ENCODE results near the gene LRMDA.

LRMDA gene

GRCh38 chr10:75852851-75853484 lies 421.5 kb downstream of the LRMDA start:
- no peak for DNase-seq

DNA sequence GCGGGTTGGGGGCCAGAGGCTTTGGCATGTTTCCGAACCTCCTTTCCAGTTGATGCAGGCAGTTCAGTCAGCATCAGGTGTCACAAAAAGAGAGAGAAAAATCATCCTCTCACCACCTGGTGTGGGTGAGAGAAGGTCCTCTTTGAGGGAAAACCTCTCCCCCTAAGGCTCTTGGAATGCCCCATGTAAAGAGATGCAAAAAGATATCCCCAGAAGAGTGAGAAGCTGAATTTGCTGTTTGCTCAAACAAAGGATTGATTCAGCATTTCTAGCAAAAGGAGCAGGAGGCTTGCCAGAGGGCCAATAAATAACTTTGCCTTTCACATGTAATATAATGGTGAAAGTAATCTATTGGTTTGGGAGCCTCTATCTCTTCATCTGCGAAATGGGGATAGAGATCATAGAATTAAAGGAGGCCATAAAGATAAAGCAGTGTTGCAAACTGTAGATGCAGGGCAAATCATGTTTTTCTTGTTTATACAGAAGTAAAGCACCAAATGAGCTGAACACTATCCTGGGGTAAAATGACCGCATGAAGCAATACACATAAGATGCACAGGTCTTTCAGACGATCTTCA lies 425.9 kb downstream of the LRMDA start:
- no peak for DNase-seq

- no peak for DNase-seq
Measured at GRCh38 chr10:75857896-75858295, 426.5 kb downstream of the LRMDA start.

- no peak for DNase-seq
Measured at GRCh38 chr10:75858339-75858738, 426.9 kb downstream of the LRMDA start.

- no peak for DNase-seq
Measured at GRCh38 chr10:75859141-75859540, 427.7 kb downstream of the LRMDA start.

DNA sequence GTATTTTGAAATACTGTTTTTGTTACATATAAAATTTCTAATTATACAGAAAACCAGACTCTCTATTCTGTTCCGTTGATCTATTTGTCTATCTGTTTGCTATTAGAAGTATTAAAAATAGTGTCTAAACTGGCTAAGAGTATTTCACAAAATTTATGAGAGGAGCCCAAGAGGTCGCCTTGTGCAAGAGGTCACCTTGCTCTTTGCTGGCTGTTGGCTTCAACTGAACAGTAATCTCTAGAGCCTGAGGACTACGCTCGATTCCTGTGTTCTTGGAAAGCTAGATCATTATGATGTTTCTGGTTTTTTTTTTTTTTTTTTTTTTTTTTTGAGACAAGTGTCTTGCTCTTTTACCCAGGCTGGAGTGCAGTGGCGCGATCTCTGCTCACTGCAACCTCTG lies 428.6 kb downstream of the LRMDA start:
- no peak for DNase-seq

DNA sequence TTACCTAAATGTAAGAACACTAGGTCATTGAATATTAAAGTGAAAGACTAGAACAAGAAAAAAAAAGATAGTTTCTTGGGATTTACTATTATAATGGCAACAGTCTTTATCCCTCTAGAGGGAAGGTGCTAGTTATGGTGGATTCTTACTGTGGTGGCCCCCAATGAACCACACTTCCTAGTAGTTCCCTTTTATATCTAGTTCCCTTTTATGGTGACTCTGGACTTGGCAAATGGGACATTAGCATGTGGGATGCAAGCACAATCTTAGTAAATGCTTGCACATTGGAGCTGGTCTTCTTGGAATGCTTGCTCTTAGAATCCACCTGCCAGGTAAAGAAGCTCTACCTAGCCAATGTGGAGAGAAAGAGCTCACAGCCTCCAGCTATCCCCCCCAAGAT lies 430.2 kb downstream of the LRMDA start:
- DNase-seq, result no peak

DNA sequence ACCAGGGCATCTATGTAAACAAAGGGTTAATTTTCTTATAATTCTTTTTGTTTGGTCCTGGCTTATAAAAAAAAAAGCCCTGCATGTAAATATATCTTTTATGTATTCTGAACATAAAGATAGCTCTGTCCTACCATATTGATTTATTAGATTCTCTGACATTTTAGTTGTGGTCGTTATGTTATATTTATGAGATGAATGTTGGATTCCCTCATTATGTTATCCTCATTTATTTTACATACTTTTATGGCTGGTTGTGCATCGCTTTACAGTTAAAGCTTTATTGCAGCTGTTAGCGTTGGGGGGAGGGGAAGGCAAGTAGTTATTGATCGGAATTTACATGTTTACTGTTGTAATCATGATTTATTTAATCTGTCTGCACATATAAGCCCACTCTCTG lies 431.5 kb downstream of the LRMDA start:
- DNase-seq, result no peak

- DNase-seq, result no peak
Measured at GRCh38 chr10:75864717-75865116, 433.3 kb downstream of the LRMDA start.

DNA sequence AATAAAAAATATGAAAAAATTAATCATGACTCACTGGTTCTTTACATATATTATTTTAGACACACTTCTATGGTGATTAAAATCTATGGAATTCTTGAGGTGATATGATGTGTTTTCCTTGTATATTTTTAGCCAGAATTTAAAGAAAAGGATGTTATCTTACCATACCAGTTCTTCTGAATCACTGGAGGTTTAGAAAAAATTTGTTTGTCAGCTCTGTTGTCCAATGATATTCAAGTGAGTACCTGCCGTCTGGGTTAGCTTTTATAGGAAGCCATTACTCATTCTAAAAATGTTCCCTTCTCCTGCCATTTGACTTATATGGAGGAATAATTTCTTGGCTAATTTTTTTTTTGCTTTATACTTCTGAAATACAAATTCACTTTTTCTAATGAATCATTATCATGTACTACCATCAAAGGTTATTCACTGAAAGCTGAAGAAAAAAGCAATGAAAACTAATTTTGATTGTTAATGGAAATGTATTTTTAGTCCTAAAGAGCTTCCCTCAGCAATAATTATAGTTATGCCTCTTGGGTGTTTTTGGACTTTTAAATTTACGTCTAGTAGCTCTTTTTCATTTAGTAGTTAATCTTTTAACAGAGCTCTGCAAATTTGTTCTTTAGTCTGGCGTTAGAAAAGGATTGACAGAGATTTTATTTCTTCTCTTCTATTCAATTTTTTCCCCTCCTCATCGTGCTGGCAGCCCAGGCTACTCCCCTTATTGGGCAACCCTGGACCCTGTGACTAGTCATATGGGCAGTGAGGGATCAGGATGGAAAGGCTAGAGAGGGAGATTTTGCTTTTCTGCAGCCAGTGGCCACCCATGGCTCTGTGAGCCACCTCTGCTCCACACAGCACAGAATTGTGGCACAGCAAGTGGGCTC lies 434.2 kb downstream of the LRMDA start:
- no peak for DNase-seq

DNA sequence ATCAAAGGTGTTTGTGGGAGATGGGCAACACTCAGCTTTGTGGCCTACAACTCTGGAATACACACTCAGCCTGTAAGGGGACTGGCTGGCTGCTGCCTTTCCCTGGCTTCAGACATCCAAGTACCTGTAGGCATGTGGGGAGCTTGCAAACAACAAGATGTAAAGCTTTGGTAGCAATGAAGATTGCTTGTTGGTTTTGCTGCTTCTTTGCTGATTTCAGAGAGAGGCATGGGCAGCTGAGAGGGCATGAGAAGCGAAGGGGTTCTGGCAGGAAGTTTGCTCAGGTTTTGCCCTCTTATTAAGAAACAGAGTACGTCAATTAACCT lies 434.8 kb downstream of the LRMDA start:
- no peak for DNase-seq

DNA sequence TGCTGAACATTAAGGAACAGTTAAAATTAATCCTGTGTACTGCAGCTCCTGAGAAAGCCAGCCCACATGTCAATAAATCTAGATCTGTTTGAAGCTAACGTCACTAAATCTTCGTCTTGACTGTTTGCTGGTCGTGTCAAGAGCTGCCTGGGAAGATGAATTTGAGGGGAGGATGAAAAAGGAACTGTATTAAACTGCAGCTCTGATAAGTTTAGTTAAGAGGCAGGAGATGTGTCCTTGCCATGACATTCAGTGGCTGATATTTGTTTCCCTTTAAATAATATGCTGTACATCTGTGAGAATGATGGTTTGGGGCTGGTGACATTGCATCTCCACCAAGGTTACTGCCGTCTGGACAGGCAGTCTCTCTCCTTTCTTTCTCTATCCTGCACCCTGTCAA lies 435.3 kb downstream of the LRMDA start:
- DNase-seq, result no peak

DNA sequence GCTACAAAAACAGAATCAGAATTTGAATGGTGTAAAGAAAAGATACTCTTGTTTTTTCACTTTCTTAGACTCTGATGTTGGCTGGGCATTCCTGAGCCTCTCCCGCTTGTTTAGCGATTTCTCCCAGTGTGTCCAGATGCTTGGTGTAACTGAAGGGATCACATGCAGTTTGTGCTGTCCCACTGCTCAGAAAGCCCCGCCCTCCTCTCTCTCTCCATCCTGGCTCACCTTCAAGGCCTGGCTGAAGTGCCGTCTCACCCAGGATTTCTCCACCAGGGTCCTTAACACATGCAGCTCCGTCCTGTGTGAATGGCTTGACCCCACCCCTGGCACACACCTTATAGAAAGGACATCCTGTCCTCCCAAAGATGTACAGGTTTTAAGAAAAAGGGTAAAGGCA lies 437.1 kb downstream of the LRMDA start:
- no peak for DNase-seq

DNA sequence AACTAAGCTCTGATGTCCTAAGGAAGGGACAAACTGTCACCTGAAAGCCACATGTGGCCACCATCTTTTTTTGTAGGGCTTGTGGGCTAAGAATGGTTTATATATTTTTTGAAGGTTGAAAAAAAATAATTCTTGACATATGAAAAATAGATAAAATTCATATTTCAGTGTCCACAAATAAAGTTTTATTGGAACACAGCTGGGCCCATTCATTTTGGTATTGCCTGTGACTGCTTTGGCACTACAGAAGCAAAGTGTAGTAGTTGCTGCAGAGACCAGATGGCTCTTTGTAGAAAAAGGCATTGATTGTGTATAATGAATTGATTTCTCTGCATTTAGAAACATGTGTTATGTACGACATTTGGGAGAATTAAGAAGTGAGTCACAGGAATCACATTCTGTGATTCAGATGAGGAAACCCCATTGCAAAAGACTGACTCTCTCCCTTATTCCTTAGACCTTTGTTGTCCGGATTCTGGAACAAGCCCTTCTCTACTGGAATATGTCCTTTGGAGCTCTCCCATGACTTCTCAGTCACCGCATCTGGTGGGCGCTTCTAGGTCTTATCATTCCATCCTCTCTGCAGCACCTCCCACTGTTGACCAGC lies 438.7 kb downstream of the LRMDA start:
- DNase-seq, result no peak

DNA sequence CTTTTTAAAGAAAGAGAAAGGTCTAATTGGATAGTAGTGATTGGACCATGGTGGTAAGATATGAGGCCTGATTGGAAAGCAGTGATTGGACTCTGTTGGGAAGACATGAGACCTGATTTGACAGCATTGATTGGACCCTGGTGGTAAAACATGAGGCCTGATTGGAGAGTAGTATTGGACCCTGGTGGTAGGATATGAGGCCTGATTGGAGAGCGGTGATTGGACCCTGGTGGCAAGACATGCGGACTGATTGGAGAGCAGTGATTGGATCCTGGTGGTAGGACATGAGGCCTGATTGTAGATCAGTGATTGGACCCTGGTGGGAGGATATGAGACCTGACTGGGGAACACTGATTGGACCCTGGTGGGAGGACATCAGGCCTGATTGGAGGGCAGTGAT lies 444.3 kb downstream of the LRMDA start:
- DNase-seq, result no peak

DNA sequence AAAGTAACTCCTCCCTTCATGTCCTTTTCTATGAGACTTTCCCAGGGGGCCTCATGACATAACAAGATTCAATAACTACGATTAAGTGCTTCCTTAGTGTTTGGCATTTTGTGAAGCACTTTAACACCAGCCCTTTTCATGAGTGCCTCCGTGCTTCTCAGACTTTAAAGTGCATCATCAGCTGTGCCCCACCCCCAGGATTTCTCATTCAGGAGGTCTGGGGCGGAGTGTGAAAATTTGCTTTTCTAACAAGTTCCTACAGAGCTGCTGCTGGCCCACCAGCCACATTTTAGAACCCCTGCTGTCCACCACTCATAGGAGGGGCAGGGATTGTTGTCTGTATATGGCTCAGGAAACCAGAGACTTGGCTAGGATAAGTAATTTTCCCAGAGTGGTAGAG lies 445.3 kb downstream of the LRMDA start:
- no peak for DNase-seq

GRCh38 chr10:75877877-75878276 lies 446.5 kb downstream of the LRMDA start:
- DNase-seq, result no peak

DNA sequence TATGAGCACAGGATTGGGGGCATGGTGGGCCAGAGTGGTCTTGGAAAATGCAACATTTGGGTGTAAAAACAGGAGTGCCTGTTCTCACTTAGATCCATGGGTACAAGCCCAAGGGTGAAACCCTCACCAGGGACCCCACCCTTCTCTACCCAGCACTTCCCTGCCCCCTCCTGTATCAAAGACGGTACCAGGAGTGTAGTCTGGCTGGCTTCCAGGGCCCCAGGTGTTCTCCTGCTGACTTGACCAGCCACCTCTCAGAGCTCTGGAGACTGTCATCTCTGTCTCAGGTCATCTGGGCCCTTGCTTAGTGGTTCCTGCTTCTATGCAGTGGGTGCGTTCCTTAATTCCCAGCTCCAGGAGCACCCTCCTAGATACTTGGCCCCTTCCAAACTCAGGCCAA lies 447.2 kb downstream of the LRMDA start:
- no peak for DNase-seq

- DNase-seq, result no peak
Measured at GRCh38 chr10:75880031-75880775, 448.8 kb downstream of the LRMDA start.

DNA sequence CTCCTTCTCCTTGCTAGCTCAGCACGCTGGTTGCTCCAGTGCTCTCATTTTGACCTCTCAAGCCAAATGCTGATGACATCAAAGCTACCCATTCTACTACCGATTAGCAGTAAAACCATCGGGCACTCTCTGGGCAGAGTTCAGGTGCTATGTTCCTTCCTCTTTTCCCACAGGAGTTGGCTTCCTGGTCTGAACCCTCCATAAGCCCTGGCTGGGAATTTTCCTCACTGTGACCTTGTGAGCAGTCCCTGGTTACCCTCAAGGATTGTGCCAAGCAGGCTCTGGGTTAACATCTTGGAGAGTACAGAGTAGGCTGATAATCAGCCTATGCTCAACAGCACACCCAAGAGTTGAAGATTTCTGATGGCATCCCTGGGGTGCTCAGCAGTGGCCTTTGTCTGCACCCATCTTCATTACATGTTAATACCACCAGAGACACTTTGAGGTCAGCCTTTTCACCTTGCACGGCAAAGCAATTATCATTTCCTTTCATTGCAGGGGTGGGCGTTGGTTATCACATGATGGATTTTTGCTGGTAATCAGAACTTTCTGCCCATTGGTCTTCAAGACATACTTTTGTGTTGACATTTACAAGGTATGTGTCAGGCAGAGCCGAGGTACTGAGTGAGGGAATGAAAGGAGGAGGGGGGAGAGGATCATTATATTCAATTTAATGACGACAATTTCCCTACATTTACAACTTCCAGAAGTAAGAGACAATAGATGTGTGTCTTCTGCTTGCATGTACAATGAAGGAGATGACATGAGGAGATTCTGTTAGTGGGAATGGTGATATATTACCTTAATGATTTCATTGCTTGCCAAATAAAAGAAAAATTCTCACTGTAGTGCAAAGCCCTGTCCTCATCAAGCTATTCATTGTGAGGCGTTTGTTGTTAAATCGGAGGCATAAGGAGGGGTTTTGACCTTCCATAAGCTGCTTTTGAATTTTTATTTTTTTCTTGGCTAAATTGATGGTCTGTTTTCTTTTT lies 452.0 kb downstream of the LRMDA start:
- no peak for DNase-seq

- DNase-seq, result no peak
Measured at GRCh38 chr10:75884808-75885207, 453.4 kb downstream of the LRMDA start.

- DNase-seq, result no peak
Measured at GRCh38 chr10:75887369-75887768, 455.9 kb downstream of the LRMDA start.
